WTC11 (cell line): ENCODE results near the gene BEGAIN. TPM values are rescaled to one million over a fixed set of nuclear protein-coding genes. Genes with fewer than 3 reads are reported as not detected.

Experiments
- ATAC-seq: fragments of 200-7000 bp; cut with Tn5 transposase; 2 replicates; pipeline ENCODE4 v1.10.0; 2021; ENCODE audit warnings: mild to moderate bottlenecking, moderate library complexity
- CTCF ChIA-PET: fragments of 300-600 bp; sonication (Branson Sonifier 250); formaldehyde crosslinking; loops from one replicate; lab custom pipeline; 2021; ENCODE audit warnings: antibody characterized with exemption; lab: Charles Lee
- POLR2A ChIA-PET: fragments of 350-600 bp; sonication (Branson Sonifier 250); formaldehyde crosslinking; loops from one replicate; lab custom pipeline; 2021; ENCODE audit warnings: antibody characterized with exemption; lab: Charles Lee
- DNase-seq: peaks from one replicate; pipeline ENCODE4 v3.0.0; 2021; ENCODE audit warnings: low spot score
- H3K27ac Mint-ChIP-seq: 2 replicates; pipeline ENCODE4 v1.8.0; 2021; ENCODE audit warnings: mixed read lengths
- H3K27me3 Mint-ChIP-seq: 2 replicates; pipeline ENCODE4 v1.8.0; 2021; ENCODE audit warnings: low read depth, mild to moderate bottlenecking, moderate library complexity, mixed read lengths
- H3K36me3 Mint-ChIP-seq: 2 replicates; pipeline ENCODE4 v1.8.0; 2021; ENCODE audit warnings: mixed read lengths
- H3K4me1 Mint-ChIP-seq: 2 replicates; pipeline ENCODE4 v1.8.0; 2022; ENCODE audit warnings: mixed read lengths
- H3K4me3 Mint-ChIP-seq: 2 replicates; pipeline ENCODE4 v1.8.0; 2021; ENCODE audit warnings: mild to moderate bottlenecking, moderate library complexity, mixed read lengths
- H3K9me3 Mint-ChIP-seq: 2 replicates; pipeline ENCODE4 v1.8.0; 2021; ENCODE audit warnings: mixed read lengths
- ATF1 ChIP-seq: sonication (generic); formaldehyde crosslinking; IDR thresholded peaks from 2 replicates; pipeline ENCODE4 v1.8.1; 2023; ENCODE audit warnings: mild to moderate bottlenecking, moderate library complexity, missing genetic modification reagents
- CREM ChIP-seq: sonication (generic); formaldehyde crosslinking; IDR thresholded peaks from 2 replicates; pipeline ENCODE4 v1.8.1; 2022; ENCODE audit warnings: mild to moderate bottlenecking, missing genetic modification reagents, moderate library complexity
- ESRRA ChIP-seq: sonication (generic); formaldehyde crosslinking; IDR thresholded peaks from 2 replicates; pipeline ENCODE4 v1.8.1; 2022; ENCODE audit warnings: mild to moderate bottlenecking, missing genetic modification reagents, borderline replicate concordance
- FOXJ3 ChIP-seq: sonication (generic); formaldehyde crosslinking; IDR thresholded peaks from 2 replicates; pipeline ENCODE4 v1.9.0; 2021; ENCODE audit warnings: missing genetic modification reagents, mild to moderate bottlenecking, borderline replicate concordance
- JUN ChIP-seq: sonication (generic); formaldehyde crosslinking; IDR thresholded peaks from 2 replicates; pipeline ENCODE4 v1.8.0; 2023; ENCODE audit warnings: mild to moderate bottlenecking, missing genetic modification reagents
- NR3C1 ChIP-seq: sonication (generic); formaldehyde crosslinking; conservative IDR thresholded peaks from 2 replicates; pipeline ENCODE4 v1.8.1; 2023; ENCODE audit warnings: low read depth, mild to moderate bottlenecking, missing genetic modification reagents
- SMAD3 ChIP-seq: sonication (generic); formaldehyde crosslinking; IDR thresholded peaks from 2 replicates; pipeline ENCODE4 v1.8.0; 2022; ENCODE audit warnings: missing genetic modification reagents, mild to moderate bottlenecking, borderline replicate concordance
- TP53 ChIP-seq: sonication (generic); formaldehyde crosslinking; IDR thresholded peaks from 2 replicates; pipeline ENCODE4 v1.8.1; 2023; ENCODE audit warnings: mild to moderate bottlenecking, missing genetic modification reagents
- ZNF263 ChIP-seq: sonication (generic); formaldehyde crosslinking; IDR thresholded peaks from 2 replicates; pipeline ENCODE4 v1.8.1; 2022; ENCODE audit warnings: low read depth, mild to moderate bottlenecking, moderate library complexity, missing genetic modification reagents
- ZNF317 ChIP-seq: sonication (generic); formaldehyde crosslinking; IDR thresholded peaks from 2 replicates; pipeline ENCODE4 v1.8.1; 2023; ENCODE audit warnings: low read depth, mild to moderate bottlenecking, moderate library complexity, missing genetic modification reagents, borderline replicate concordance
- ZNF423 ChIP-seq: fragments of 250-450 bp; sonication (Bioruptor Pico); IDR thresholded peaks from 2 replicates; pipeline ENCODE4 v2.1.2; 2022; ENCODE audit warnings: mild to moderate bottlenecking, moderate library complexity
- ZNF671 ChIP-seq: fragments of 250-450 bp; sonication (Bioruptor Pico); IDR thresholded peaks from 2 replicates; pipeline ENCODE4 v1.8.0; 2021; ENCODE audit warnings: mild to moderate bottlenecking
- total RNA-seq: library from RNA; stranded (reverse); gene quantifications from 3 replicates; pipeline ENCODE4 v1.2.3, GENCODE V29; 2021
- TF ChIP-seq, protein P1 (sequence below): sonication (generic); formaldehyde crosslinking; IDR thresholded peaks from 2 replicates; pipeline ENCODE4 v1.8.1; 2023; ENCODE audit warnings: mild to moderate bottlenecking, missing genetic modification reagents, borderline replicate concordance
- TF ChIP-seq, protein P2 (sequence below): sonication (generic); formaldehyde crosslinking; IDR thresholded peaks from 2 replicates; pipeline ENCODE4 v1.8.1; 2023; ENCODE audit warnings: mild to moderate bottlenecking, missing genetic modification reagents, moderate library complexity
- TF ChIP-seq, protein P3 (sequence below): sonication (generic); formaldehyde crosslinking; conservative IDR thresholded peaks from 2 replicates; pipeline ENCODE4 v1.8.1; 2022; ENCODE audit warnings: mild to moderate bottlenecking, missing genetic modification reagents
- TF ChIP-seq, protein P4 (sequence below): sonication (generic); formaldehyde crosslinking; IDR thresholded peaks from 2 replicates; pipeline ENCODE4 v1.8.1; 2023; ENCODE audit warnings: mild to moderate bottlenecking, missing genetic modification reagents
- TF ChIP-seq, protein P5 (sequence below): sonication (generic); formaldehyde crosslinking; IDR thresholded peaks from 2 replicates; pipeline ENCODE4 v1.8.0; 2022; ENCODE audit warnings: mild to moderate bottlenecking, missing genetic modification reagents
- TF ChIP-seq, protein P6 (sequence below): fragments of 250-450 bp; sonication (Bioruptor Pico); IDR thresholded peaks from 2 replicates; pipeline ENCODE4 v1.9.0; 2021; ENCODE audit warnings: mild to moderate bottlenecking, borderline replicate concordance

The BEGAIN gene
- total RNA-seq, 1 experiment from 2014 or later = 1.3 TPM

DNA sequence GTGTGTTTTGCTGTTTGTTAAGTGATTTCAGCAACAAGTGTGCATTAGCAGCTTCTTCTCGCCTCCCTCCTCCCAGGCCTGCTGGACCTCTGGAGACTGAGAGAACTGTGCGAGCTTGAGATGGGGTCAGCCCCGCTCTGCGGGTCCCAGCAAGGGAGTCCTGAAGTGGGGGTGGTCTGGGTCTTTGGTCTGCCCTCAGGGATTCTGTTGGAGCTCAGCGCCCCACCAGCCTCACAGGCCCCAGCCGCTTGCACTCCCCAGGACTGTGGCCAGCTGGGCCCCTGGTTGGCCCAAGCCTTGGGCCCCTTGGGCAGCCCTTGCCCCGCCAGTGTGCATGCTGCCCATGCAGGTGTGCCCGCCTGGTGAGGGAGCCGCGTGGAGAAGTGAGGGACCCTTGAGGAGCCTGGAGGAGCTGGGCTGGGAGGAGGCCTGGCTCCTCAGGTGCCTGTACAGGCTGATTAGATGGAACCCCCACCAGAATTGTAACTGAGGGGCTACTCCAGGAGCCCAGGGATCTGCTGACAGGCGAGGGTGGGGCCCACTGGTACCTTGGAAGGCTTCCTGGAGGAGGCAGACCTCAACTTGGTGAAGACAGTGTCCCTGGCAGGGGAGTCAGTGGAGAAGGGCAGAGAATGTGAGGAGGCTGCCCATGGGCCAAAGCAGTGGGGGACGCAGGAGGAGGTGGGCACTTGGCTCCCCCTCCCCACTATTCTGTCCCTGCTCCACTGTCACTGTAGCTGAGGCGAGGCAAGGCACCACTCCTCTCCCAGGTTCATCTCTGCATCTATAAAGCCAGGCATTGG lies 56.7 kb downstream of the BEGAIN start (continued):
- TF ChIP-seq, protein P1, sequence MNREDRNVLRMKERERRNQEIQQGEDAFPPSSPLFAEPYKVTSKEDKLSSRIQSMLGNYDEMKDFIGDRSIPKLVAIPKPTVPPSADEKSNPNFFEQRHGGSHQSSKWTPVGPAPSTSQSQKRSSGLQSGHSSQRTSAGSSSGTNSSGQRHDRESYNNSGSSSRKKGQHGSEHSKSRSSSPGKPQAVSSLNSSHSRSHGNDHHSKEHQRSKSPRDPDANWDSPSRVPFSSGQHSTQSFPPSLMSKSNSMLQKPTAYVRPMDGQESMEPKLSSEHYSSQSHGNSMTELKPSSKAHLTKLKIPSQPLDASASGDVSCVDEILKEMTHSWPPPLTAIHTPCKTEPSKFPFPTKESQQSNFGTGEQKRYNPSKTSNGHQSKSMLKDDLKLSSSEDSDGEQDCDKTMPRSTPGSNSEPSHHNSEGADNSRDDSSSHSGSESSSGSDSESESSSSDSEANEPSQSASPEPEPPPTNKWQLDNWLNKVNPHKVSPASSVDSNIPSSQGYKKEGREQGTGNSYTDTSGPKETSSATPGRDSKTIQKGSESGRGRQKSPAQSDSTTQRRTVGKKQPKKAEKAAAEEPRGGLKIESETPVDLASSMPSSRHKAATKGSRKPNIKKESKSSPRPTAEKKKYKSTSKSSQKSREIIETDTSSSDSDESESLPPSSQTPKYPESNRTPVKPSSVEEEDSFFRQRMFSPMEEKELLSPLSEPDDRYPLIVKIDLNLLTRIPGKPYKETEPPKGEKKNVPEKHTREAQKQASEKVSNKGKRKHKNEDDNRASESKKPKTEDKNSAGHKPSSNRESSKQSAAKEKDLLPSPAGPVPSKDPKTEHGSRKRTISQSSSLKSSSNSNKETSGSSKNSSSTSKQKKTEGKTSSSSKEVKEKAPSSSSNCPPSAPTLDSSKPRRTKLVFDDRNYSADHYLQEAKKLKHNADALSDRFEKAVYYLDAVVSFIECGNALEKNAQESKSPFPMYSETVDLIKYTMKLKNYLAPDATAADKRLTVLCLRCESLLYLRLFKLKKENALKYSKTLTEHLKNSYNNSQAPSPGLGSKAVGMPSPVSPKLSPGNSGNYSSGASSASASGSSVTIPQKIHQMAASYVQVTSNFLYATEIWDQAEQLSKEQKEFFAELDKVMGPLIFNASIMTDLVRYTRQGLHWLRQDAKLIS (CRISPR knock-in tag) = no peak
- TF ChIP-seq ZNF423 (CRISPR knock-in tag) (no peak), TP53 (no peak)
- TF ChIP-seq, protein P2, sequence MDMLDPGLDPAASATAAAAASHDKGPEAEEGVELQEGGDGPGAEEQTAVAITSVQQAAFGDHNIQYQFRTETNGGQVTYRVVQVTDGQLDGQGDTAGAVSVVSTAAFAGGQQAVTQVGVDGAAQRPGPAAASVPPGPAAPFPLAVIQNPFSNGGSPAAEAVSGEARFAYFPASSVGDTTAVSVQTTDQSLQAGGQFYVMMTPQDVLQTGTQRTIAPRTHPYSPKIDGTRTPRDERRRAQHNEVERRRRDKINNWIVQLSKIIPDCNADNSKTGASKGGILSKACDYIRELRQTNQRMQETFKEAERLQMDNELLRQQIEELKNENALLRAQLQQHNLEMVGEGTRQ (CRISPR knock-in tag) = no peak

DNA sequence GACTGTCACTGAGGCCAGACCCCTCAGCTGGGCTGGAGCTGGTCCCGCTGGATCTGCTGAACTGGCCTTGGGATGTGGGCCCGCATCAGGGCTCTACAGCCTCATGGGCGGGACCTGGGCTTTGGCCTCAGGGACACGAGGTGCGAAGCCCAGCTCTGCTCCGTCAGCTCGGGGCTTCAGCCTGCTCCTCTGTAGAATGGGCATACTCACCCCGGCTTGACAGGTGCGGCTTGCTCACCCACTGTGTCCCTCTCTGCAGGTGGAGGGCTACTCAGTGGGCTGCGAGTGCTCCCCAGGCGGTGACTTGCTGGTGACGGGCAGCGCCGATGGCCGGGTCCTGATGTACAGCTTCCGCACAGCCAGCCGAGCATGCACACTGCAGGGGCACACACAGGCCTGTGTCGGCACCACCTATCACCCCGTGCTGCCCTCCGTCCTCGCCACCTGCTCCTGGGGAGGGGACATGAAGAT lies 57.6 kb downstream of the BEGAIN start:
- ChIA-PET POLR2A (no interaction called here), CTCF (interaction anchor here (1.3 to 2.0 kb wide), 4 partner anchors 11 to 128 kb away, joined by 3 to 11 read pairs (median 4); no protein-coding TSS in a partner anchor)
- DNase-seq = peak; percentile 11
- no peak overlapping the region for H3K4me3 Mint-ChIP-seq
- ATAC-seq = no peak
- H3K27ac Mint-ChIP-seq = no peak overlapping the region
- peaks cover 3% of the 10 kb centered on the region; the same call in 1 of the 2 replicates for H3K4me1 Mint-ChIP-seq
- H3K36me3 Mint-ChIP-seq = no peaks in the 10 kb centered on the region
- no peaks in the 10 kb centered on the region for H3K9me3 Mint-ChIP-seq
- no peaks in the 10 kb centered on the region for H3K27me3 Mint-ChIP-seq
- TF ChIP-seq ATF1 (no peak), SMAD3 (CRISPR knock-in tag) (no peak), CREM (CRISPR knock-in tag) (no peak), JUN (CRISPR knock-in tag) (no peak), ESRRA (CRISPR knock-in tag) (no peak), NR3C1 (no peak), ZNF317 (CRISPR knock-in tag) (no peak), ZNF263 (CRISPR knock-in tag) (no peak), FOXJ3 (no peak), ZNF671 (CRISPR knock-in tag) (no peak), TP53 (no peak)
- TF ChIP-seq, protein P3, sequence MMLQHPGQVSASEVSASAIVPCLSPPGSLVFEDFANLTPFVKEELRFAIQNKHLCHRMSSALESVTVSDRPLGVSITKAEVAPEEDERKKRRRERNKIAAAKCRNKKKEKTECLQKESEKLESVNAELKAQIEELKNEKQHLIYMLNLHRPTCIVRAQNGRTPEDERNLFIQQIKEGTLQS (CRISPR knock-in tag) = no peak
- TF ChIP-seq, protein P4, sequence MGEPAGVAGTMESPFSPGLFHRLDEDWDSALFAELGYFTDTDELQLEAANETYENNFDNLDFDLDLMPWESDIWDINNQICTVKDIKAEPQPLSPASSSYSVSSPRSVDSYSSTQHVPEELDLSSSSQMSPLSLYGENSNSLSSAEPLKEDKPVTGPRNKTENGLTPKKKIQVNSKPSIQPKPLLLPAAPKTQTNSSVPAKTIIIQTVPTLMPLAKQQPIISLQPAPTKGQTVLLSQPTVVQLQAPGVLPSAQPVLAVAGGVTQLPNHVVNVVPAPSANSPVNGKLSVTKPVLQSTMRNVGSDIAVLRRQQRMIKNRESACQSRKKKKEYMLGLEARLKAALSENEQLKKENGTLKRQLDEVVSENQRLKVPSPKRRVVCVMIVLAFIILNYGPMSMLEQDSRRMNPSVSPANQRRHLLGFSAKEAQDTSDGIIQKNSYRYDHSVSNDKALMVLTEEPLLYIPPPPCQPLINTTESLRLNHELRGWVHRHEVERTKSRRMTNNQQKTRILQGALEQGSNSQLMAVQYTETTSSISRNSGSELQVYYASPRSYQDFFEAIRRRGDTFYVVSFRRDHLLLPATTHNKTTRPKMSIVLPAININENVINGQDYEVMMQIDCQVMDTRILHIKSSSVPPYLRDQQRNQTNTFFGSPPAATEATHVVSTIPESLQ = no peak
- TF ChIP-seq, protein P5, sequence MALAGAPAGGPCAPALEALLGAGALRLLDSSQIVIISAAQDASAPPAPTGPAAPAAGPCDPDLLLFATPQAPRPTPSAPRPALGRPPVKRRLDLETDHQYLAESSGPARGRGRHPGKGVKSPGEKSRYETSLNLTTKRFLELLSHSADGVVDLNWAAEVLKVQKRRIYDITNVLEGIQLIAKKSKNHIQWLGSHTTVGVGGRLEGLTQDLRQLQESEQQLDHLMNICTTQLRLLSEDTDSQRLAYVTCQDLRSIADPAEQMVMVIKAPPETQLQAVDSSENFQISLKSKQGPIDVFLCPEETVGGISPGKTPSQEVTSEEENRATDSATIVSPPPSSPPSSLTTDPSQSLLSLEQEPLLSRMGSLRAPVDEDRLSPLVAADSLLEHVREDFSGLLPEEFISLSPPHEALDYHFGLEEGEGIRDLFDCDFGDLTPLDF (CRISPR knock-in tag) = no peak
- TF ChIP-seq, protein P2 (CRISPR knock-in tag) = no peak
- TF ChIP-seq, protein P6, sequence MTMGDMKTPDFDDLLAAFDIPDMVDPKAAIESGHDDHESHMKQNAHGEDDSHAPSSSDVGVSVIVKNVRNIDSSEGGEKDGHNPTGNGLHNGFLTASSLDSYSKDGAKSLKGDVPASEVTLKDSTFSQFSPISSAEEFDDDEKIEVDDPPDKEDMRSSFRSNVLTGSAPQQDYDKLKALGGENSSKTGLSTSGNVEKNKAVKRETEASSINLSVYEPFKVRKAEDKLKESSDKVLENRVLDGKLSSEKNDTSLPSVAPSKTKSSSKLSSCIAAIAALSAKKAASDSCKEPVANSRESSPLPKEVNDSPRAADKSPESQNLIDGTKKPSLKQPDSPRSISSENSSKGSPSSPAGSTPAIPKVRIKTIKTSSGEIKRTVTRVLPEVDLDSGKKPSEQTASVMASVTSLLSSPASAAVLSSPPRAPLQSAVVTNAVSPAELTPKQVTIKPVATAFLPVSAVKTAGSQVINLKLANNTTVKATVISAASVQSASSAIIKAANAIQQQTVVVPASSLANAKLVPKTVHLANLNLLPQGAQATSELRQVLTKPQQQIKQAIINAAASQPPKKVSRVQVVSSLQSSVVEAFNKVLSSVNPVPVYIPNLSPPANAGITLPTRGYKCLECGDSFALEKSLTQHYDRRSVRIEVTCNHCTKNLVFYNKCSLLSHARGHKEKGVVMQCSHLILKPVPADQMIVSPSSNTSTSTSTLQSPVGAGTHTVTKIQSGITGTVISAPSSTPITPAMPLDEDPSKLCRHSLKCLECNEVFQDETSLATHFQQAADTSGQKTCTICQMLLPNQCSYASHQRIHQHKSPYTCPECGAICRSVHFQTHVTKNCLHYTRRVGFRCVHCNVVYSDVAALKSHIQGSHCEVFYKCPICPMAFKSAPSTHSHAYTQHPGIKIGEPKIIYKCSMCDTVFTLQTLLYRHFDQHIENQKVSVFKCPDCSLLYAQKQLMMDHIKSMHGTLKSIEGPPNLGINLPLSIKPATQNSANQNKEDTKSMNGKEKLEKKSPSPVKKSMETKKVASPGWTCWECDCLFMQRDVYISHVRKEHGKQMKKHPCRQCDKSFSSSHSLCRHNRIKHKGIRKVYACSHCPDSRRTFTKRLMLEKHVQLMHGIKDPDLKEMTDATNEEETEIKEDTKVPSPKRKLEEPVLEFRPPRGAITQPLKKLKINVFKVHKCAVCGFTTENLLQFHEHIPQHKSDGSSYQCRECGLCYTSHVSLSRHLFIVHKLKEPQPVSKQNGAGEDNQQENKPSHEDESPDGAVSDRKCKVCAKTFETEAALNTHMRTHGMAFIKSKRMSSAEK = no peak
